ENCODE data around the gene LSAMP. TPM values are rescaled to one million over a fixed set of nuclear protein-coding genes. Genes with fewer than 3 reads are reported as not detected.

Gene LSAMP
- total RNA-seq, 1 experiment from 2014 or later, result 0.90 TPM

- H3K4me1 ChIP-seq (ENCODE audit: insufficient read depth, low read length), result no peaks in the 10 kb centered on the region; the same call in 1 of the 2 replicates
Observed at GRCh38 chr3:116216761-116217160, 228.5 kb downstream of the LSAMP start.

More at GRCh38 chr3:116216761-116217160, 228.5 kb downstream of the LSAMP start:
- no peak overlapping the region for H3K23ac ChIP-seq (ENCODE audit: insufficient read length, low read depth, low read length)
- Mint-ChIP-seq H3K4me1 (peaks cover 3 to 4% of the 10 kb centered on the region in 2 experiments; a peak in 3 of 4 replicates), H3K9me3 (no peaks in the 10 kb centered on the region), H3K36me3 (ENCODE audit: insufficient read depth in 1 of 3, low read depth in 3 of 3) (no peaks in the 10 kb centered on the region), H3K4me3 (no peak overlapping the region), H3K27ac (no peak overlapping the region), H3K27me3 (ENCODE audit: low read depth) (no peaks in the 10 kb centered on the region)
- H3K4ac ChIP-seq (ENCODE audit: low read depth, low read length), result no peak overlapping the region
- no CpG with 5 or more reads among the region's 4 CpGs for WGBS (ENCODE audit: extremely low coverage, insufficient read length, low lambda C conversion rate)
- H3T11ph ChIP-seq (ENCODE audit: low read length), result no peak overlapping the region
- no peaks in the 10 kb centered on the region for H3K27me3 ChIP-seq (ENCODE audit: insufficient read depth, low read length)
- H2BK12ac ChIP-seq (ENCODE audit: insufficient read length, low read depth, low read length), result no peak overlapping the region
- H3K79me1 ChIP-seq (ENCODE audit: insufficient read depth, low read depth, low read length, poor library complexity, severe bottlenecking), result no peaks in the 10 kb centered on the region
- H3K56ac ChIP-seq (ENCODE audit: insufficient read length, low read depth, low read length), result no peak overlapping the region
- no peak overlapping the region for H3K14ac ChIP-seq (ENCODE audit: insufficient read depth, low read length)
- H4K91ac ChIP-seq (ENCODE audit: insufficient read length, low read depth, low read length), result no peak overlapping the region
- no peak overlapping the region for H2AFZ ChIP-seq (ENCODE audit: low read length)
- no peak overlapping the region for H2AK5ac ChIP-seq (ENCODE audit: insufficient read length, low read length)
- H2BK5ac ChIP-seq (ENCODE audit: insufficient read length, low read length), result no peak overlapping the region
- no peak overlapping the region for H3K4me2 ChIP-seq (ENCODE audit: insufficient read depth, insufficient read length, low read length)
- no peaks in the 10 kb centered on the region for H3K9me3 ChIP-seq (ENCODE audit: control insufficient read depth, low read depth, low read length)
- no peak overlapping the region for H2BK15ac ChIP-seq (ENCODE audit: low read depth, low read length)
- H2BK20ac ChIP-seq (ENCODE audit: low read depth, low read length, poor library complexity, severe bottlenecking), result no peak overlapping the region
- no peaks in the 10 kb centered on the region for H4K20me1 ChIP-seq (ENCODE audit: control insufficient read depth, insufficient read depth, insufficient read length)
- H4K5ac ChIP-seq (ENCODE audit: insufficient read length, low read depth, low read length), result no peak overlapping the region
- no peak for TF ChIP-seq CTCF (conservative IDR thresholded peaks at IDR 0.05)
- no peaks in the 10 kb centered on the region for H3K23me2 ChIP-seq (ENCODE audit: insufficient read length, low read depth, low read length, poor library complexity, severe bottlenecking)
- H2BK120ac ChIP-seq (ENCODE audit: low read depth, low read length, poor library complexity, severe bottlenecking), result no peak overlapping the region
- no peak overlapping the region for H3K27ac ChIP-seq (ENCODE audit: insufficient read length, low read depth, low read length)
- H3K18ac ChIP-seq (ENCODE audit: insufficient read length, low read depth, low read length), result no peak overlapping the region
- H4K8ac ChIP-seq (replicated peaks; ENCODE audit: insufficient read length, low read depth, low read length), result no peak overlapping the region
- no peak for DNase-seq
- no peak overlapping the region for H3K9ac ChIP-seq (ENCODE audit: extremely low read depth, insufficient read length, low read length)
- no peaks in the 10 kb centered on the region for H3K79me2 ChIP-seq (ENCODE audit: insufficient read depth, low read length)
